Endometrium (tissue), 2 donors: Measurements from ENCODE around the gene PDCD1.
"Not testable (repeated sequence)": the region's sequence is repeated elsewhere in the genome, so short reads cannot be mapped to it uniquely, and the experiment has no call there.

Experiments used
- FAIRE-seq: peaks from 2 replicates; lab custom pipeline; 2012; peaks lifted over from hg19 to GRCh38; lab: Jason Lieb, UNC
- donor health status: control.
- donor health status: control.

PDCD1 gene

GRCh38 chr2:241813644-241814392 is 44.9 kb downstream of the PDCD1 start:
- no peak for FAIRE-seq

- no peak for FAIRE-seq
Measured at GRCh38 chr2:241812730-241813643, 45.7 kb downstream of the PDCD1 start.

- no peak for FAIRE-seq
Measured at GRCh38 chr2:241811952-241812729, 46.6 kb downstream of the PDCD1 start.

GRCh38 chr2:241811201-241811951 is 47.3 kb downstream of the PDCD1 start:
- no peak for FAIRE-seq

- FAIRE-seq: no peak
Measured at GRCh38 chr2:241810307-241811200, 48.1 kb downstream of the PDCD1 start.

GRCh38 chr2:241809383-241810306 is 49.0 kb downstream of the PDCD1 start:
- FAIRE-seq: no peak

GRCh38 chr2:241808721-241809382 is 49.8 kb downstream of the PDCD1 start, which contains the start of gene NEU4:
NEU4 (plus strand) TSS chr2:241809193; CDS start chr2:241814485, 5,292 bp downstream.
- FAIRE-seq: no peak

GRCh38 chr2:241808051-241808720 is 50.5 kb downstream of the PDCD1 start:
- FAIRE-seq: no peak

- not testable (repeated sequence) for FAIRE-seq
Measured at GRCh38 chr2:241806217-241806616, 52.5 kb downstream of the PDCD1 start.

GRCh38 chr2:241804326-241805229 is 54.1 kb downstream of the PDCD1 start:
- no peak for FAIRE-seq

GRCh38 chr2:241803387-241804325 is 55.0 kb downstream of the PDCD1 start:
- FAIRE-seq: no peak

GRCh38 chr2:241802421-241803318 is 56.0 kb downstream of the PDCD1 start:
- FAIRE-seq: no peak

GRCh38 chr2:241801611-241802420 is 56.9 kb downstream of the PDCD1 start:
- FAIRE-seq: no peak
